ENCODE measurements around the gene SNHG17.
"Not testable (repeated sequence)": the region's sequence is repeated elsewhere in the genome, so short reads cannot be mapped to it uniquely, and the experiment has no call there.

The SNHG17 gene

DNA sequence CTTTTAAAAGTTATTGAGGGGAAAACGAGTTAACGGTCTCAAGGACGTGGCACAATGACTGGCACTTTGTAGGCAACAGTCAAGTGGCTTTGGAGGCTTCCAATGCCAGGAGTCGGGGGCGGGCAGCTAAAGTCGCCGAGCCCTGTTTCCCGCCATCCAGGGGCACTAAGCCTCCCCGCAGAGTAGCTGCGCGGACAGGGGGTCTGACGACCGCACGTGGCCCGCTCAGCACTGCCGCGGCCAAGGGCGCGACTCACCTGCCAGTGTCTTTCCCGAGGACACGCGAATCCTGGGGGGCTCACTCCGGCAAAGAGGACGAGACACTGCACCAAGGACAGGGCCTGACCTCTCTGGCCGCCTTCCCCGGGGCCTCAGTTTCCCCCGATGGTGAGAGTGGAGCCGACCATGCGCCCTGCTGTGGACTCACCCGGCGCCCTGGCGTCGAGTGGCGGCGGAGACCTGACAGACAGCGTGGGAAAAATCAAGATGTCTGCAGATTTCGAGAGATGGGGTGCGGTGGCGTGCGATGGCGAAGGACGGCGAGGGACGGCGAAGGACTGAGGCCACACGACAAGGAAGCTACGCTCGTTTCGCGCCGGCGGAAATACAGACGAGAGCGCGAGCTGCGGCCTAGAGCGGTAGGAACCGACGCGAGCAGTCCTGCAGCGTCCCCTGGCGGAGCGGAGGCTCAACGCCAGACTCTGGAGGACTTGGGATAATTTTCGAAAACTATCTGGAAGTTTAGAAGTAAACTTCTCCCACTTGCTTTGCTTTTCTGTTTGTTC lies at the start of gene SNHG17:
SNHG17 (minus strand) TSS at position 559 of the 785 bp plus-strand sequence.
- DNase-seq, result peak; percentile 82

DNA sequence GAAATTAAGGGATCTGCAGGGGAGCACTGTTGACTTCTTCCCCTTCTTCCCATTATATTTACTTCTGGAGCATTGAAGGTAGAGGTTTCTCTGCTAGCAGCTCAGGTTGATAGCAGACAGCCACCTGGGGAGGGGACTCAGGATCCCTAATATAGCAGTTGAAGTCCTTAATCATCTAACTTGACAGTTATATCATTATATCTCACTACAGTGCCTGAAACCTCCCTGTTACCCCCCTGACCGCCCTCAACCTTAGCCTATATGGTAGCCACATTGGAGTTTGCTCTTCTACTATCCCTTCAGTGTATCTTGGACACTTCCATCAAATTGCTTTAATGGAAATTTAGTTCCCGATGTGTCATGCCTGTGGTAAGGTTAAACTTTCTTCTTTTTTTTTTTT lies 44.5 kb upstream of the SNHG17 start:
- no peak for DNase-seq

DNA sequence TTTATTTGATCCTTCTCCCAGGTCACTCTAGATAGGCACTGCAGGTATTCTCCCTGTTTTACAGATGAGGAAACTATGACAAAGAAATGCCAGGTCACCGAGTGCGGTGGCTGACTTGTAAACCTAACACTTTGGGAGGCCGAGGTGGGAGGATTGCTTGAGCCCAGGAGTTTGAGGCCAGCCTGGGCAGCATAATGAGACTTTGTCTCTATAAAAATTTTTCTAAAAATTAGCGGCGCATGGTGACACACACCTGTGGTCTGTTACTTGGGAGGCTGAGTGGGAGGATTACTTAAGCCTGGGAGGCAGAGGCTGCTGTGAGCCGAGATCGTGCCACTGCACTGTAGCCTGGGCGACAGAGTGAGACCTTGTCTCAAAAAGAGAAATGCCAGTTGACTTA lies 42.6 kb upstream of the SNHG17 start:
- no peak for DNase-seq

DNA sequence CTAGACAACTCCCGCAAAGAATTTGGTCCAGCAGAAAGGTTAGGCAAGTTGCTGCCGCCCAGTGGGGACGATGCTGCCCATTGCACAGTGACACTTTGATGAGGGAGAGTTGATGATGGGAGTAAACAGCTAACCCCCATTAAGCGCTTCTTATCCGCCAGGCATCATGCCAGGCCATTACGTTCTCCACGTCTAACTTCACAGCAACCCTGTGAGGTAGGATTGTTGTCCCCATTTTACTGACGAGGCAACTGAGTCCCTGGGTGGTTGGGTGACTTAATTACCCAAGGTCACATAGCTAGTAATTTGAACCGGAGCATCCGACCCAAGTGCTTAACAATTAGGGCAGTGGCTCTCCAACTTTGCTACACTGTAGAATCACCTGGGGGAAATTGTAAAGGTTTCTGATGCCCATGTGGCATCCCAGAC lies 38.3 kb upstream of the SNHG17 start:
- DNase-seq, result no peak

DNA sequence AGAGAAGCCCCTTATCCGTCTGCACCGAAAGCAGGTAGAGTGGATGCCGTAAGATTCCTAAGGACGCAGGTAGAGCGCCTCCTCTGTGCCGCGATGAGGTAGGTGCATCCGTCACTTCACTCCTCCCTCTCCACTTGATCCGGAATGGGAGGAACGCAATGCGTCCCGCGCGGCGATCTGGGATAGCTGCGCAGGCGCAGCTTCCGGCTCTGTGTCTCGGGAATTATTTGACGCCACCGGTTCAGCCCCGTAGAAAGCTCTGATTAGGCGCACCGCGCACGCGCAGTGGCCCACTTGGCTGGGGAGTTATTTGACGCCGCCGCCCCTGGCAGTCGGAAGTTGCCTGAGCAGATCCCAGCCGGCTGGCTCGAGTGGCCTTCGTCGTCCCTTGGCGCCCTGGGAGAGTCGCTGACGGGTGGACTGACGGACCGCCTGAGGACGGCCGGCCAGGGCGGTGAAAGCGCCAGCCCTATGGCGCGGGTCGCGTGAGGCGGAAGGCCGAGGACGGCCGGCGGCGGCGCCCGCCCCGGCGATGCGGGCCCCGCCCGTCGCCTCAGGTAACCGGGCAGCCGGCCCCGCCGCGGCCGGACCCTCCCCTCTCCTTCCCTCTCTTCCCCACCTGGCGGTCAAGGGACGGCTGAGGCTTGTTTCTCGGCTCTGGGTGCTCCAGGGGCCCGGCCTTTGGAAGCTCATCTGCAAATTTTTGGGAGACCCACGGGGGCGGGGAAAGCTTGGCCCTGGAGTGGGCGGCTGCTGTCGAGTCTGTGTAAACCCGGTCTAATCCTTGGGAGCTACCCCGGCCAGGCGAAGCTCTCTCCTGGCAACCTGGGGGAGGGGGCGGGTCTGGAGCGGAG lies 37.6 kb upstream of the SNHG17 start, which contains the start of gene RALGAPB:
RALGAPB (plus strand) TSS at position 331 of the 854 bp plus-strand sequence. CDS start 15,590 bp downstream, outside the sequence.
- DNase-seq, result peak; percentile 98

DNA sequence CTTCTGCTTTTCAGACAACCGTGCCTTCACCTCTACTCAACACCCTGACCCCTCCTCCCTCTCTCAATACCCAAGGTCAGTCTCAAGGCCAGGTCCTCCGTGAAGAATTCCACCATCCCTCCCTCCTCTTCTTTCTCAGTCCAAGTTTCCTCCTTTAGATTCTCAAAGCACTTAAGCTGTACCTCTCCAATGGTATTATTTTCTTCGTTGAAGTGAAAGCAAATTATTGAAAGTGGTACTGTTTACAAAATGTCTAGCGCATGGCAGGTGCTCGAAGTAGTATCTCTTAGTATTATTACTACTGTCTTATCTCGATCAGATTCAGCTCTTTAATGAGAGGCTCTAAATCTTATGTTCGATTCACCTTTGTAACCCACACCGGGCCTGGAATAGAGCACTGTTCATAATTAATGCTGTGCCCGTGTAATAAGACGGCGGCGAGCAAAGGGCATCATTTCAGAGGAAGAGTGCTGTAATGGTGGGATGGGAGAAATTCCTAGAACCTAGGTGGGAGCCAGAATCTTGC lies 36.9 kb upstream of the SNHG17 start:
- no peak for DNase-seq

DNA sequence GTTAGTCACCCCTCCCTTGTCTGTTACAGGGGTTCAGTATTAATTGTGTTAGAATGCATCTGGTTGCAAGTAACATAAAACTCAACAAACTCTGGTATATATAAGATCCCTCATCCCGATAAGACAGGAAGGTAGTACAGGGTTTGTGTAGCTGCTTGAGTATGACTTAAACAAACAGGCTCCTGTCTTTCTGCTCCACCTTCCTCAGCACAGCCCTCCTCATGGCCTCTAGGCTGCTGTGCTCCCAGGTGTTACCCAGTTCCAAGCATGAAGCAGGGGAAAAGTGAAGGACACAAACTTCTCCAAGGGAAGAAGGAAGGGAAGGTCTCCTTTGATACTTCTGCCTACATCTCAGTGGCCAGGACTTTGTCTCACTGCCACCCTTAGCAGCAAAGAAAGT lies 36.1 kb upstream of the SNHG17 start:
- no peak for DNase-seq

DNA sequence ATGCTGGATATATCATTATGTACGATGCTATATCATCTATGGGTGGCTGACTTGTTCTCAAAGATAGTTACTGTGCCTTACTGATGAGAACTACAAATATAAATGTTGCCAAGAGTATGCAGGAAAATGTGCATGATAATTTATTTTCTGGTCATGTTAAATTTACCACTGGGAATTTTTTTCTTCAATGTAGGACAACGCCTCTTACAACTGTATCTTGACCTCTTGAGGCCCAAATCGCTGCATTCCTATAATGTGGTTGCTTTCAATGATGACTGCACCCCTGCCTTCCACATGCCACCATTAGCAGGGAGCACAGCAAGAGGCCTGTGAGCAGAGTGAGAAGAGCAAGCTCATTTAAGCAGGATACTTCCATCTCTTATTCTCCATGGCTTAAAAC lies 31.9 kb upstream of the SNHG17 start:
- DNase-seq, result no peak

DNA sequence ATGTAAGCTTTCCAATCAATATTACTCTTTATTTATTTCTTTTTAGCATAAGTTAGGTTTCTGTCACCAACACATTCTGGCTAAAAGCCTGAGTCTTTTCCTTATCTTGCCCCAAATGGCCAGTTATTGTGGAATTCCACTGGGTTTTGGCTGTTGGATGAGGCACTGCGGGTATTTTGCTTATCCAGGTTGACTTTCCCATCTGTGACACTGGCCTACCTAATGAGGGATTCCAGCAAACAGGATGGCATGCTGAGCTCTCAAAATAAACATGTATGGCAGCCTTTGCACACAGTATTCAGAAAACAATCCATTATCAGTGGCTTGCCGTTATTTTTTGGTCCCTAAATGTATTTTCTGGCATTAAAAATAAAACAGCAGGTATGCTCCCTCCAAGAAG lies 31.0 kb upstream of the SNHG17 start:
- DNase-seq, result no peak

DNA sequence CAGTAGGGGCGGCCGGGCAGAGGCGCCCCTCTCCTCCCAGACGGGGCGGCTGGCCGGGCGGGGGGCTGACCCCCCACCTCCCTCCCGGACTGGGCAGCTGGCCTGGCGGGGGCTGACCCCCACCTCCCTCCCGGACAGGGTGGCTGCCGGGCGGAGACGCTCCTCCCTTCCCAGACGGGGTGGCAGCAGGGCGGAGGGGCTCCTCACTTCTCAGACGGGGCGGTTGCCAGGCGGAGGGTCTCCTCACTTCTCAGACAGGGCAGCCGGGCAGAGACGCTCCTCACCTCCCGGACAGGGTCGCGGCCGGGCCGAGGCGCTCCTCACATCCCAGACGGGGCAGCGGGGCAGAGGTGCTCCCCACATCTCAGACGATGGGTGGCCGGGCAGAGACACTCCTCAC lies 26.4 kb upstream of the SNHG17 start:
- not testable (repeated sequence) for DNase-seq

DNA sequence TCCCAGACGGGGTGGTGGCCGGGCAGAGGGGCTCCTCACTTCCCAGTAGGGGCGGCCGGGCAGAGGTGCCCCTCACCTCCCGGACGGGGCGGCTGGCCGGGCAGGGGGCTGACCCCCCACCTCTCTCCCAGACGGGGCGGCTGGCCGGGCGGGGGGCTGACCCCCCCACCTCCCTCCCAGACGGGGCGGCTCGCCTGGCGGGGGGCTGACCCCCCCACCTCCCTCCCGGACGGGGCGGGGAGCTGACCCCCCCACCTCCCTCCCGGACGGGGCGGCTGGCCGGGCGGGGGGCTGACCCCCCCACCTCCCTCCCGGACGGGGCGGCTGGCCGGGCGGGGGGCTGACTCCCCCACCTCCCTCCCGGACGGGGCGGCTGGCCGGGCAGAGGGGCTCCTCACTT lies 26.0 kb upstream of the SNHG17 start:
- DNase-seq, result not testable (repeated sequence)

DNA sequence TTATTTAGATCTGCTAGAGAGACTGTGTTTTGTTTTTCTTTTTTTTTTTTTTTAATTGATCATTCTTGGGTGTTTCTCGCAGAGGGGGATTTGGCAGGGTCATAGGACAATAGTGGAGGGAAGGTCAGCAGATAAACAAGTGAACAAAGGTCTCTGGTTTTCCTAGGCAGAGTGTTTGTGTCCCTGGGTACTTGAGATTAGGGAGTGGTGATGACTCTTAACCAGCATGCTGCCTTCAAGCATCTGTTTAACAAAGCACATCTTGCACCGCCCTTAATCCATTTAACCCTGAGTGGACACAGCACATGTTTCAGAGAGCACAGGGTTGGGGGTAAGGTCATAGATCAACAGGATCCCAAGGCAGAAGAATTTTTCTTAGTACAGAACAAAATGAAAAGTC lies 25.5 kb upstream of the SNHG17 start:
- DNase-seq, result not testable (repeated sequence)

DNA sequence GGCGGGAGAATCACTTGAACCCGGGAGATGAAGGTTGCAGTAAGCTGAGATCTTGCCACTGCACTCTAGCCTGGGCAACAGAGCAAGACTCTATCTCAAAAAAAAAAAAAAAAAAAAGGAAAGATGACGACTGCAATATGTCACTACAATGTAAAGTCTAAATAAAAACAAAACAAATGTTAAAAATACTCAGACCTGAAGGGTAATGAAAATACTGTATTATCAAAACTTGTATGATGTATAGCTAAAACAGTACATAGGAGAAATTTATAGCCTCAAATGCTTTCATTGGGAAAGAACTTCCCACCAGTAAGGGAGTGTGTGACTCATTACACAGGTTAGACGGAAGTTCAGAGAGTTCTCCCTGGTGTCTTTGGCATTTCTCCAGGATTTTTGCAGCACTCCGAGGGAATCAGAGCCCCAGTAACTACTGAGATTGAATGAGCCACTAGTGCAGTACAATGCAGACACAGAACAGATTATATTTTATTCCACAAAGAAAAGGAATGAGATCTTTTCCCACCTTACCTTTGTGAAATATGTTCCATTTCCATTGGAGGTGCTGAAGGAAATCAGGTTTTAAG lies 25.0 kb upstream of the SNHG17 start:
- DNase-seq, result no peak

DNA sequence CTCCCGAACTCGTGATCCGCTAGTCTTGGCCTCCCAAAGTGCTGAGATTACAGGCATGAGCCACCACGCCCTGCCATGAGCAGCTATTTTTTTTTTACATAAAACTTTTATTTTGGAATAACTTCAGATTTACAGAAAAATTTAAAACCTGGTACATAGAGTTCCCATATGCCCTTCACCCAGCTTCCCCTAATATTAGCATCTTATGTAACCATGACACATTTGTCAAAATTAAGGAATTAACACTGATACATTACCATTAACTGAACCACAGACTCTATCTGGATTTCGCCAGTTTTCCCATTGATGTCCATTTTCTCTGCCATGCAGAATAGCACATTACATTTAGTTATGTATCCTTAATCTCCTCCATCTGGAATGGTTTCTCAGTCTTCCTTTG lies 23.2 kb upstream of the SNHG17 start:
- DNase-seq, result no peak

DNA sequence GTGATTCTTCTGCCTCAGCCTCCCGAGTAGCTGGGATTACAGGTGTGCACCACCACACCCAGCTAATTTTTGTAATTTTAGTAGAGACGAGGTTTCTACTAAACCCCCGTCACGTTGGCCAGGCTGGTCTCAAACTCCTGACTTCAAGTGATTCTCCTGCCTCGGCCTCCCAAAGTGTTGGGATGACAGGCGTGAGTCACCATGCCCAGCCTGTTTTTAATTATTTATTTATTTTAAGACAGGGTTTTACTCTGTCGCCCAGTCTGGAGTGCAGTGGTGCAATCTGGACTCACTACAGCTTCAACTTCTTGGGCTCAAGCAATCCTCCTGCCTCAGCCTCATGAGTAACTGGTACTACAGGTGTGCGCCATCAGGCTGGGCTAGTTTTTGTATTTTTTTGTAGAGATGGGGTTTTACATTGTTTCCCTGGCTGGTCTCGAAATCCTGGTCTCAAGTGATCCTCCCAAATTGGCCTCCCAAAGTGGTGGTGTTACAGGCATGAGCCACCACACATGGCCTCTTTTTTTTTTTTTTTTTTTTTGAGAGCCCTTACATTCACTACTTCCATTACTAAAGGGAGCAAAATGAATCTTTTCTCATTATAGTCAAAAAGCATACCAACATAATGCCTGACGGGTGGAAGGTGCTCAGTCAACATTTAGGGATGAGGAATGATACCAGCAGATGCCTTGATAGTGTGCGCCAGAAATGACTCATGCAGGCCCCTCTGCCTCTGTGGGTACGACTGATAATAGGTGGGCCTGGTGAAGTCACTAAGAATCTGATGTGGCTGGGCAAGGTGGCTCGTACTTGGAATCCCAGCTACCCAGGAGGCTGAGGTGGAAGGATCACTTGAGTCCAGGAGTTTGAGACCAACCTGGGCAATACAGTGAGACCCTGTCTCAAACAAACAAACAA lies 19.7 kb upstream of the SNHG17 start:
- no peak for DNase-seq

DNA sequence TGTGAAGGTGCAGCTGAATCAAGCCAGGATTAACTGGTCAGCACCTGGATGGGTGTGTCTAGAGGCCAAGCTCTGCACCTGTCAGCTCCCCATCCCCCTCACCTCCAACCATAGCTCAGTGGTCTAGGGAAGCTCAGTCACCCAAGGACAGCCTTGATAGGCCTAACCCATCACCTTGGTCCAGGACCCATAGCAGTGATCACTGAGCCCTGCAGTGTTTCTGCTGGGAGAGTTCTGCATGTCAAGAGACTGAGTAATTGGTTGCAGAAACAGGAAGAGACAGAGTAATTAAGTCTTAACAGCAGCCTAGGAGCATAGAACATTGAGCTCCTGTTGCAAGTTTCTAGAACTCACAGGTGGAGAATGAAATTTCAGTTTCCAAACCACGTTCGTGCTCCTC lies 18.8 kb upstream of the SNHG17 start:
- no peak for DNase-seq

DNA sequence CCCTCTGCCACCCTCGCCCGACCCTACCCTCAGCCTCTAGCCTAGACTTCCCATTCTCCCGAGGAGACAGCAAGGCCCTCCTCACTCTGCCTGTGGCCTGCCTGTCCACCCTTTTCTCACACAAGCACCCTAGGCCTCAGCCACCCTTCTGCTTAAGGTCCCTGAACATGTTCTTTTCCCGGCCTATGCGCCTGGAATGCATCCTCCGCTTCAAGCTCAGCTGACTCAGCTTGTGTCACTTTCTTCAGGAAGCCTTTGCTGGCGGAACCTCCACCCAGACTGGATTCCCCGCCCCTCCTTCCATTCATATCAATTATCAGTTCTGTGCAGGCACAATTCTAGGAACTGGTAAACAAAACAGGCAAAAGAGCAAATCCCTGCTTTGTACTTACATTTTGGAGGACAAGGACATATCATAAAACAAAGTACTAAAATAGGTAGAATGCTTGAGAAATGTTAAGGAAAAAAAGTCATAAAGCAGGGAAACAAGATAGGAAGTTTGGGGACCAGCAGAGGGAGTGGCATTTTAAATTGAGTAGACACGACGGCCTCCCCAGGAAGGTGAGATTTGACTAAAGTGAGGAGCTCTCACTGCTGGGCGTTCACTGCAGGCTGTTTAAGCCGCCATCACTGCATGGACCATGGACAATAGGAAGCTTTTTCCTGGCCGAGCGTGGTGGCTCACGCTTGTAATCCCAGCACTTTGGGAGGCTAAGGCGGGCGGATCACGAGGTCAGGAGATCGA lies 17.9 kb upstream of the SNHG17 start:
- no peak for DNase-seq

DNA sequence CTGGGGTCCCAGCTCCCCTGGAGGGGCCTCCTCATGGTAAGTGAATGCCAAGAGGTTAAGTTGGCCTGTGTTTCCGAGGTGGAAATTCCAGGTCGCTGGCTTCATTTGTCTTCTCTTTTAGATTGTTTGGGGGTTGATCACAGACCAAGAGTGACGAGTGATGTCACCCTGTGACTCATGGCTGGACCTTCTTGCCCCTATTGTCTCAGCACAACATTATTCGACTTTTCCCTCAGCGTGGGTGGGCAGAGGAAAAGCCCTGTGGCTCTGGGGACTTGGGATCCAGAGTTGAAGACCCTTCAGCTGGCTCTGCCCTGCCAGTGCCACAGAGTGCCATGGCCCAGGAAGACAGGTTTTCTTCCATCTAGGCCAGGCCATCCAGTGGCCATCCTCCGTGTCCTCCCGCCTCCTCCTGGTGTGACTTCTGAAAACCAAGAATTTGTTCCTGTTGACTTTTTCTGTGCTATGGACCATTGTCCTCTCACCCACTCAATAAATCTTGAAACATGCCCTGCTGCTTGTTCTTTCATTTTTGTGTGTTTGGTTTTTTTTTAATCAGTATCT lies 15.4 kb upstream of the SNHG17 start:
- no peak for DNase-seq

DNA sequence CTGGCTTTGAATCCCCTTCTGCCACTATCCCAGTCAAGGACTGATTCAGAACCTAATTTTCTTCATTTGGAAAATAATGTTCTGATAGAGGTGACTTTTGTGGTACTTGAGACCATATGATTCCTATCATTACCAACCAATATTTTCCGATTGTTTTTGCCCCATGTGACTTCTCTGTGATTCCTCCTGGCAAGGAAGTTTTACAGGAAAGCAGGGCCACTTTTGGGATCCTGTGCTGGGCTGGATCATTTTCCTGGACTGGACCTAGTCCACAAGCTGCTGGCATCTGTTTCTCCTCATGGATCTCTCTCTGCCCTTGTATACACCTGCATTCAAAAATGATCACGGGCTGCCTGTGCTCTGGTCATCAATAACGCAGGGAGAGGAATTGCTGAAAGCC lies 13.9 kb upstream of the SNHG17 start:
- no peak for DNase-seq

DNA sequence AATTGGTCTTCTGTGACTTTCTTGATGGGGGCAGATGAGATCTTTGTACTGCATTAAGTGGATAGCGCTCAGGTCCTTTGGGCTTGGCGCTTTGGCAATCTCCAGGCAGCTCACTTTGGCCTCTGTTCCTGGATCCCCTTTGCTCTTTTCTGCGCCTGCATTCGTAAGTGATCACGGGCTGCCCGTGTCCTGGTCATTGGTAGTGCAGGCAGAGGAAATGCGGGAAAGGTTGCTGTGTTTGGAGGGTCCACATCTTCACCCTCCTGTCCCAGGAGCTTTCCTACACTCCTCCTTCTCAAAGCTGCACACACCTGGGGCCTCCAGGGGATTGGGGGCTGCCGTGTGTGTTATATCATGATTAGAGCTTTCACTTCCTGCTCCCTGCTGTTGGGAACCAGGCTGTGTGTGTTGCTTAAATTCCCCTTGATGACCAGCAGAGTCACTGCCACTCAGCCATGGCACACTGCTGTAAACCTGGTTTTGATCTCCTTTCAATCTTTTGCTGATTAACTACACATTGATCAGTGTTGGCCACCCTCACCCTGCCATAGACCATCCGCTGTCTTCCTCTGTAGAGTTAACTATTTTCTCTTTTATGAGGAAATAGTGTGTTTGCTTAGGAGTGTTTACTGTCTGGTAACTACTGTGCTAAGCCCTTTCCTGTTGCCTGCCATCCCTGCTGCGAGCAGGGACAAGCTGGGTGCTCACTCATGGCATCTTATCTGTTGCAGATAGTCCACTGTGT lies 13.0 kb upstream of the SNHG17 start:
- no peak for DNase-seq
